Measurements from ENCODE around the gene ULK3.

The ULK3 gene

GRCh38 chr15:74857082-74857655, 14.2 kb upstream of the ULK3 start:
- peaks cover 25% of the 10 kb centered on the region for H3K4me1 Mint-ChIP-seq (ENCODE audit: low read depth)
- H3K4me3 Mint-ChIP-seq: no peak overlapping the region
- no peaks in the 10 kb centered on the region for H3K9me3 Mint-ChIP-seq
- H3K27me3 Mint-ChIP-seq (ENCODE audit: low read depth): no peaks in the 10 kb centered on the region
- H3K27ac Mint-ChIP-seq: peak overlapping the region; percentile 82
- H3K36me3 Mint-ChIP-seq (ENCODE audit: low read depth): peaks cover 12% of the 10 kb centered on the region

- Mint-ChIP-seq H3K27ac (no peak overlapping the region), H3K36me3 (ENCODE audit: low read depth) (peaks cover 16% of the 10 kb centered on the region), H3K27me3 (ENCODE audit: low read depth) (no peaks in the 10 kb centered on the region), H3K4me1 (ENCODE audit: low read depth) (peaks cover 25% of the 10 kb centered on the region), H3K4me3 (no peak overlapping the region), H3K9me3 (no peaks in the 10 kb centered on the region)
Observed at GRCh38 chr15:74856537-74856936, 13.6 kb upstream of the ULK3 start.

GRCh38 chr15:74855857-74856256, 12.9 kb upstream of the ULK3 start:
- H3K4me1 Mint-ChIP-seq (ENCODE audit: low read depth): peaks cover 25% of the 10 kb centered on the region
- H3K36me3 Mint-ChIP-seq (ENCODE audit: low read depth): peaks cover 20% of the 10 kb centered on the region
- H3K27ac Mint-ChIP-seq: no peak overlapping the region
- no peaks in the 10 kb centered on the region for H3K27me3 Mint-ChIP-seq (ENCODE audit: low read depth)
- no peaks in the 10 kb centered on the region for H3K9me3 Mint-ChIP-seq
- H3K4me3 Mint-ChIP-seq: no peak overlapping the region

GRCh38 chr15:74854453-74855022, 11.6 kb upstream of the ULK3 start:
- no peaks in the 10 kb centered on the region for H3K27me3 Mint-ChIP-seq (ENCODE audit: low read depth)
- no peaks in the 10 kb centered on the region for H3K9me3 Mint-ChIP-seq
- no peak overlapping the region for H3K4me3 Mint-ChIP-seq
- peaks cover 25% of the 10 kb centered on the region for H3K4me1 Mint-ChIP-seq (ENCODE audit: low read depth)
- H3K36me3 Mint-ChIP-seq (ENCODE audit: low read depth): peaks cover 24% of the 10 kb centered on the region
- H3K27ac Mint-ChIP-seq: no peak overlapping the region

- H3K4me3 Mint-ChIP-seq: no peak overlapping the region
- H3K4me1 Mint-ChIP-seq (ENCODE audit: low read depth): peaks cover 8% of the 10 kb centered on the region
- no peaks in the 10 kb centered on the region for H3K9me3 Mint-ChIP-seq
- H3K27ac Mint-ChIP-seq: no peak overlapping the region
- H3K36me3 Mint-ChIP-seq (ENCODE audit: low read depth): peaks cover 33% of the 10 kb centered on the region
- H3K27me3 Mint-ChIP-seq (ENCODE audit: low read depth): no peaks in the 10 kb centered on the region
Observed at GRCh38 chr15:74851960-74852359, 9.0 kb upstream of the ULK3 start.

- peaks cover 10% of the 10 kb centered on the region for H3K4me1 Mint-ChIP-seq (ENCODE audit: low read depth)
- H3K4me3 Mint-ChIP-seq: no peak overlapping the region
- no peaks in the 10 kb centered on the region for H3K27me3 Mint-ChIP-seq (ENCODE audit: low read depth)
- no peaks in the 10 kb centered on the region for H3K9me3 Mint-ChIP-seq
- no peak overlapping the region for H3K27ac Mint-ChIP-seq
- peaks cover 40% of the 10 kb centered on the region for H3K36me3 Mint-ChIP-seq (ENCODE audit: low read depth)
Observed at GRCh38 chr15:74850393-74850792, 7.4 kb upstream of the ULK3 start.

GRCh38 chr15:74847432-74847831, 4.5 kb upstream of the ULK3 start:
- Mint-ChIP-seq H3K4me3 (no peak overlapping the region), H3K36me3 (ENCODE audit: low read depth) (peaks cover 45% of the 10 kb centered on the region), H3K9me3 (no peaks in the 10 kb centered on the region), H3K27me3 (ENCODE audit: low read depth) (no peaks in the 10 kb centered on the region), H3K27ac (no peak overlapping the region), H3K4me1 (ENCODE audit: low read depth) (peaks cover 28% of the 10 kb centered on the region)

- Mint-ChIP-seq H3K4me1 (ENCODE audit: low read depth) (peaks cover 42% of the 10 kb centered on the region), H3K27ac (peak overlapping the region; percentile 92), H3K27me3 (ENCODE audit: low read depth) (no peaks in the 10 kb centered on the region), H3K36me3 (ENCODE audit: low read depth) (peaks cover 40% of the 10 kb centered on the region), H3K4me3 (peak overlapping the region; percentile 62), H3K9me3 (no peaks in the 10 kb centered on the region)
Observed at GRCh38 chr15:74845581-74845980, 2.6 kb upstream of the ULK3 start.

- H3K27ac Mint-ChIP-seq: peak overlapping the region; percentile 92
- H3K36me3 Mint-ChIP-seq (ENCODE audit: low read depth): peaks cover 40% of the 10 kb centered on the region
- no peaks in the 10 kb centered on the region for H3K9me3 Mint-ChIP-seq
- peak overlapping the region; percentile 62 for H3K4me3 Mint-ChIP-seq
- no peaks in the 10 kb centered on the region for H3K27me3 Mint-ChIP-seq (ENCODE audit: low read depth)
- peaks cover 42% of the 10 kb centered on the region for H3K4me1 Mint-ChIP-seq (ENCODE audit: low read depth)
Observed at GRCh38 chr15:74845208-74845568, 2.2 kb upstream of the ULK3 start.

GRCh38 chr15:74844319-74845207, 1.6 kb upstream of the ULK3 start:
- peak overlapping the region; percentile 92 for H3K27ac Mint-ChIP-seq
- H3K9me3 Mint-ChIP-seq: no peaks in the 10 kb centered on the region
- H3K4me3 Mint-ChIP-seq: peak overlapping the region; percentile 62
- peaks cover 36% of the 10 kb centered on the region for H3K36me3 Mint-ChIP-seq (ENCODE audit: low read depth)
- H3K4me1 Mint-ChIP-seq (ENCODE audit: low read depth): peaks cover 42% of the 10 kb centered on the region
- no peaks in the 10 kb centered on the region for H3K27me3 Mint-ChIP-seq (ENCODE audit: low read depth)

- Mint-ChIP-seq H3K4me3 (peak overlapping the region; percentile 89), H3K4me1 (ENCODE audit: low read depth) (peaks cover 42% of the 10 kb centered on the region), H3K27me3 (ENCODE audit: low read depth) (no peaks in the 10 kb centered on the region), H3K36me3 (ENCODE audit: low read depth) (peaks cover 37% of the 10 kb centered on the region), H3K9me3 (no peaks in the 10 kb centered on the region), H3K27ac (peak overlapping the region; percentile 84)
Observed at GRCh38 chr15:74843891-74844299, 939 bp upstream of the ULK3 start.

- H3K36me3 Mint-ChIP-seq (ENCODE audit: low read depth): peaks cover 35% of the 10 kb centered on the region
- H3K9me3 Mint-ChIP-seq: no peaks in the 10 kb centered on the region
- no peaks in the 10 kb centered on the region for H3K27me3 Mint-ChIP-seq (ENCODE audit: low read depth)
- peaks cover 42% of the 10 kb centered on the region for H3K4me1 Mint-ChIP-seq (ENCODE audit: low read depth)
- peak overlapping the region; percentile 84 for H3K27ac Mint-ChIP-seq
- H3K4me3 Mint-ChIP-seq: peak overlapping the region; percentile 89
Observed at GRCh38 chr15:74843445-74843828, 481 bp upstream of the ULK3 start.

- peaks cover 39% of the 10 kb centered on the region for H3K4me1 Mint-ChIP-seq (ENCODE audit: low read depth)
- no peaks in the 10 kb centered on the region for H3K9me3 Mint-ChIP-seq
- H3K36me3 Mint-ChIP-seq (ENCODE audit: low read depth): peaks cover 26% of the 10 kb centered on the region
- H3K4me3 Mint-ChIP-seq: peak overlapping the region; percentile 89
- H3K27me3 Mint-ChIP-seq (ENCODE audit: low read depth): no peaks in the 10 kb centered on the region
- H3K27ac Mint-ChIP-seq: peak overlapping the region; percentile 55
Observed at GRCh38 chr15:74841891-74842373, 1.0 kb downstream of the ULK3 start.

- peaks cover 24% of the 10 kb centered on the region for H3K36me3 Mint-ChIP-seq (ENCODE audit: low read depth)
- H3K9me3 Mint-ChIP-seq: no peaks in the 10 kb centered on the region
- peaks cover 37% of the 10 kb centered on the region for H3K4me1 Mint-ChIP-seq (ENCODE audit: low read depth)
Observed at GRCh38 chr15:74840851-74841775, 1.8 kb downstream of the ULK3 start.

More at GRCh38 chr15:74840851-74841775, 1.8 kb downstream of the ULK3 start:
- Mint-ChIP-seq H3K27ac (peak overlapping the region; percentile 55), H3K4me3 (peak overlapping the region; percentile 89), H3K27me3 (ENCODE audit: low read depth) (no peaks in the 10 kb centered on the region)
